Lung (tissue), 12 donors: ENCODE measurements around the gene STAG1. TPM values are rescaled to one million over a fixed set of nuclear protein-coding genes. Genes with fewer than 3 reads are reported as not detected.
"Not testable (repeated sequence)": the region's sequence is repeated elsewhere in the genome, so short reads cannot be mapped to it uniquely, and the experiment has no call there.

Experiments
- ATAC-seq: fragments of 200-7000 bp; cut with Tn5 transposase; one replicate; pipeline ENCODE4 v1.9.1; 2020; ENCODE audit warnings: moderate number of reproducible peaks; ENCODE audit not compliant: insufficient read depth, low FRiP score
- DNase-seq, 3 donors: peaks; one replicate each; pipeline ENCODE4 v3.0.0-alpha.2; 2013 to 2017
- H3K27ac ChIP-seq, 2 donors: one replicate each; pipeline ENCODE4 v1.5.1; 2013; ENCODE audit warnings: mild to moderate bottlenecking in 2 of 2, moderate library complexity in 2 of 2, control low read depth in 1 of 2, inconsistent platforms in 1 of 2, low read depth in 1 of 2, low read length in 1 of 2
- H3K27me3 ChIP-seq, 3 donors: one replicate each; pipeline ENCODE4 v1.5.1; 2013; ENCODE audit warnings: low read length in 2 of 3; ENCODE audit not compliant: control insufficient read depth in 3 of 3, insufficient read depth in 3 of 3
- H3K36me3 ChIP-seq, 4 donors: one replicate each; pipeline ENCODE4 v1.5.1; 2013; ENCODE audit warnings: low read length in 4 of 4, mild to moderate bottlenecking in 1 of 4, moderate library complexity in 1 of 4; ENCODE audit not compliant: control insufficient read depth in 4 of 4, insufficient read depth in 4 of 4
- H3K4me1 ChIP-seq, 5 donors: one replicate each; pipeline ENCODE4 v1.5.1; 2013; ENCODE audit warnings: low read length in 5 of 5, mild to moderate bottlenecking in 2 of 5, moderate library complexity in 1 of 5; ENCODE audit not compliant: control insufficient read depth in 5 of 5, insufficient read depth in 5 of 5
- H3K4me3 ChIP-seq: one replicate; pipeline ENCODE4 v1.5.1; 2013; ENCODE audit warnings: mild to moderate bottlenecking, control low read depth, moderate library complexity
- H3K9ac ChIP-seq, 2 donors: one replicate each; pipeline ENCODE4 v1.5.1; 2013; ENCODE audit warnings: low read length in 2 of 2, control low read depth in 1 of 2; ENCODE audit not compliant: insufficient read depth in 1 of 2
- H3K9me3 ChIP-seq, 4 donors: one replicate each; pipeline ENCODE4 v1.5.1; 2013; ENCODE audit warnings: low read length in 3 of 4, mild to moderate bottlenecking in 1 of 4, moderate library complexity in 1 of 4; ENCODE audit not compliant: control insufficient read depth in 4 of 4, insufficient read depth in 3 of 4
- CTCF ChIP-seq: IDR thresholded peaks from 2 replicates; pipeline ENCODE4 v1.5.1; 2012; ENCODE audit warnings: mild to moderate bottlenecking; ENCODE audit errors: control extremely low read depth, extremely low read depth
- WGBS, 2 donors: extraction: QIAGEN DNeasy Blood & Tissue Kit; methylation state at CpG; one replicate each; pipeline ENCODE4 v1.1.7; 2013; 5-methylcytosine and 5-hydroxymethylcytosine counted together
- polyA plus RNA-seq, 2 donors: library from polyadenylated mRNA; stranded (reverse); fragments of 200-250 nt; gene quantifications; one replicate each; pipeline ENCODE4 v1.2.1, GENCODE V29; 2013
- total RNA-seq, 2 donors: library from RNA; depleted of rRNA in 1 of 2; stranded (reverse); fragments of >200 nt in 1 of 2; gene quantifications; one replicate each; pipeline ENCODE4 v1.2.1, GENCODE V29; 2014 to 2021
- donor health status: control.
- donor health status: control.
- donor health status: Bipolar disorder and iron deficiency.
- donor health status: healthy.
- donor health status: DM: yes; HTN: yes; CAD: no.

The STAG1 gene
- total and polyA plus RNA-seq, 4 donors: 8.1 to 90.0 (median 20.5) TPM

DNA sequence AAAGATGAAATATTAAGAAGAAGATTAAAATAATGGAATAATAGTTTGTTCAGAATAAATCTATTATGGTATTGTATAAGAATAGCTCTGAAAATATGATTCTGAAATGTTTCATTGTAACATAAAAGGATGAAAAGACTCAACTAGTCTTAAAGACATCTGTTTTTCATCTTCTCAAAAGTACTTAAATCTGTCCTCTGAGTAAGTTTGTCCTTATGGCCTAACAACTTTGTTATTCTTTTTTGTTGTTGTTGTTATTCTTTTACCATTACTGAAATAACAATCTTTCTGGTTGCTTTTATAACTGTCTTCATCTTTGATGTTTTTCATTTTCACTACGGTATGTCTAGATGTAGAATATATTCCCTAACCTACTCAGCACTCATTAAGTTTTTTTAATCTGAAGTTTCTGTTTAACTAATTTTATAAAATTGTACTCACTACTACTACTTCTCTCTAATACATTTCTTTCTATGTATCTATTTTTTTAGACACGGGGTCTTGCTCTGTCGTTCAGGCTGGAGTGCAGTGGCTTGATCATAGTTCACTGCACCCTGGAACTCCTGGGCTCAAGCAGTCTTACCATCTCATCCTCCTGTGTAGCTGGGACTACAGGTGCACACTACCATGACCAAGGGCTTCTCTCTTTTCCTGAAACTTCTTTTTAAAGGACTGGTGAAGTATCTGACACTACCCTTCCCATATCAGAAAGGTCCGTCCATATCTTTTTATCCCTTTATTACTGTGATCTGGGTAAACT, 261.4 kb downstream of the STAG1 start:
- 98 to 99% methylated on average over 4 of the region's 4 CpGs for WGBS, 2 donors
- ATAC-seq (no peak), DNase-seq (no peak)
- no peaks in the 10 kb centered on the region for H3K4me1 ChIP-seq
- H3K27ac ChIP-seq: no peak overlapping the region
- no peak for TF ChIP-seq CTCF
- no peaks in the 10 kb centered on the region for H3K27me3 ChIP-seq
- H3K9ac ChIP-seq: no peak overlapping the region
- H3K4me3 ChIP-seq: no peak overlapping the region
- H3K36me3 ChIP-seq: peaks cover 4 to 32% (median 18%) of the 10 kb centered on the region in 4 donors
- peaks cover 0 to 2% (median 2%) of the 10 kb centered on the region in 4 donors for H3K9me3 ChIP-seq

GRCh38 chr3:136485777-136486176, 266.4 kb downstream of the STAG1 start:
- Histone ChIP-seq H3K4me1 (no peaks in the 10 kb centered on the region), H3K9ac (no peak overlapping the region), H3K36me3 (peaks cover 4 to 23% (median 9%) of the 10 kb centered on the region in 4 donors), H3K9me3 (peaks cover 0 to 1% (median 0%) of the 10 kb centered on the region in 4 donors), H3K27ac (no peak overlapping the region), H3K4me3 (no peak overlapping the region), H3K27me3 (no peaks in the 10 kb centered on the region)
- no peak for DNase-seq
- WGBS, 2 donors: 90 to 91% methylated on average over 1 of the region's 1 CpG
- ATAC-seq: no peak
- no peak for TF ChIP-seq CTCF

GRCh38 chr3:136476280-136476679, 275.9 kb downstream of the STAG1 start:
- no peak for TF ChIP-seq CTCF
- Histone ChIP-seq H3K27me3 (no peaks in the 10 kb centered on the region), H3K27ac (no peak overlapping the region), H3K9me3 (no peaks in the 10 kb centered on the region), H3K4me1 (no peaks in the 10 kb centered on the region), H3K4me3 (no peak overlapping the region), H3K9ac (no peak overlapping the region), H3K36me3 (peaks cover 5 to 15% (median 9%) of the 10 kb centered on the region in 4 donors)
- ATAC-seq (no peak), DNase-seq (no peak)
- 100% methylated on average over 1 of the region's 1 CpG for WGBS, 2 donors

DNA sequence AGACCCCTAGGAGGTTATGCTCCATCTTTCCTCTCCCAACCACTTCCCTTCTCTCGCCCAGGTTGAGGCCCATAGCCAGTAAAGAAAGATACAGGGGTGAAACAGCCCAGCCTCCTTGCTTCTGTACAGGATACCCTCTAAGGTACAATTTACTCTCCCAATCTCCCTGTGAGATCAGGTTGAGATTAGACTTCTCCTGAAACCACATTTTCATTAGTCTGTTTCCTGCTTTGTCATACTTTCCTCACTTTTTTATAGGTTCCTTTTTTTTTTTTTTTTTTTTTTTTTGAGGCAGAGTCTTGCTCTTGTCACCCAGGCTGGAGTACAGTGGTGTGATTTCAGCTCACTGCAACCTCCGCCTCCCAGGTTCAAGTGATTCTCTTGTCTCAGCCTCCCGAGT, 277.3 kb downstream of the STAG1 start:
- ATAC-seq, DNase-seq, H3K4me1 ChIP-seq, H3K9me3 ChIP-seq, H3K4me3 ChIP-seq, H3K9ac ChIP-seq, H3K27me3 ChIP-seq, H3K27ac ChIP-seq: not testable (repeated sequence)
- peaks cover 5 to 15% (median 9%) of the 10 kb centered on the region in 4 donors for H3K36me3 ChIP-seq
- WGBS, 2 donors: 89 to 96% methylated on average over 3 of the region's 3 CpGs
